HCT116 (cell line): ENCODE measurements around the gene SCNN1B. TPM values are rescaled to one million over a fixed set of nuclear protein-coding genes. Genes with fewer than 3 reads are reported as not detected.

Experiments
- ATAC-seq: fragments of 200-7000 bp; cut with Tn5 transposase; 2 replicates; pipeline ENCODE4 v1.9.1; 2020; ENCODE audit warnings: mild to moderate bottlenecking, moderate library complexity
- BruUV-seq: library from RNA; stranded (reverse); fragments of 400-500 nt; replicated peaks from 2 replicates; lab custom pipeline; 2021; lab: Mats Ljungman, UMichigan
- CTCF ChIA-PET: fragments of 300-600 bp; sonication (Branson Sonifier 250); formaldehyde crosslinking; loops from one replicate; lab custom pipeline; 2021; ENCODE audit warnings: antibody characterized with exemption; lab: Charles Lee
- POLR2A ChIA-PET: fragments of 300-600, 350-600 bp; sonication (Branson Sonifier 250); formaldehyde crosslinking; loops from one replicate; lab custom pipeline; 2021; ENCODE audit warnings: antibody characterized with exemption; lab: Charles Lee
- RAD21 ChIA-PET, 2 experiments: fragments of 300-600 bp; sonication (Branson Sonifier 250); formaldehyde crosslinking; loops; one replicate each; lab custom pipeline; 2023; ENCODE audit warnings: low total read pairs in 2 of 2; ENCODE audit not compliant: uncharacterized antibody in 2 of 2, unreplicated experiment in 2 of 2, low non-redundant PET in 1 of 2; lab: Charles Lee
- DNase-seq: peaks from one replicate; pipeline ENCODE4 v3.0.0-alpha.2; 2010; ENCODE audit warnings: low read depth, low spot score
- H2AFZ ChIP-seq: fragments of 200-600 bp; shearing (Covaris generic), sonication (generic); 2 replicates; pipeline ENCODE4 v1.6.1; 2017; ENCODE audit warnings: low read depth, mixed run types, mixed read lengths, antibody characterized with exemption, low read length; ENCODE audit not compliant: poor library complexity, severe bottlenecking
- H3K27ac ChIP-seq: 2 replicates; pipeline ENCODE4 v1.5.1; 2012; ENCODE audit warnings: low read depth, low read length
- H3K27me3 ChIP-seq: fragments of 200-600 bp; sonication (generic); 2 replicates; pipeline ENCODE4 v1.6.1; 2016; ENCODE audit warnings: mixed run types, low read length, mixed read lengths; ENCODE audit not compliant: insufficient read depth
- H3K36me3 ChIP-seq, 2 experiments: fragments of 200-500 bp in 1 of 2; fragments of 200-600 bp in 1 of 2; sonication (Bioruptor generic) in 1 of 2; sonication (generic) in 1 of 2; 2 replicates each; pipeline versions ENCODE4 v1.5.1 to v1.6.1; 2014 to 2016; ENCODE audit warnings: low read length in 2 of 2, inconsistent platforms in 1 of 2, mixed read lengths in 1 of 2, mixed run types in 1 of 2; ENCODE audit not compliant: insufficient read depth in 2 of 2, control insufficient read depth in 1 of 2
- H3K4me1 ChIP-seq, 2 experiments: fragments of 200-600 bp in 1 of 2; sonication (generic) in 1 of 2; 2 replicates each; pipeline versions ENCODE4 v1.5.1 to v1.6.1; 2012 to 2017; ENCODE audit warnings: low read length in 2 of 2, inconsistent platforms in 1 of 2, mild to moderate bottlenecking in 1 of 2, mixed read lengths in 1 of 2, mixed run types in 1 of 2, moderate library complexity in 1 of 2; ENCODE audit not compliant: insufficient read depth in 2 of 2, control insufficient read depth in 1 of 2
- H3K4me2 ChIP-seq: fragments of 200-600 bp; sonication (generic); 2 replicates; pipeline ENCODE4 v1.6.1; 2017; ENCODE audit warnings: mixed run types, low read length, mixed read lengths
- H3K4me3 ChIP-seq, 2 experiments: fragments of 200-600 bp in 1 of 2; sonication (generic) in 1 of 2; replicated peaks in 1 of 2; 2 replicates each; pipeline ENCODE4 v1.5.1; 2011 to 2016; ENCODE audit warnings: low read length in 2 of 2, control low read depth in 1 of 2, low read depth in 1 of 2, mild to moderate bottlenecking in 1 of 2, mixed read lengths in 1 of 2, mixed run types in 1 of 2
- H3K79me2 ChIP-seq: fragments of 200-600 bp; sonication (generic); 2 replicates; pipeline ENCODE4 v1.6.1; 2017; ENCODE audit warnings: mild to moderate bottlenecking, mixed run types, low read length, moderate library complexity, mixed read lengths; ENCODE audit not compliant: insufficient read depth
- H3K9ac ChIP-seq: fragments of 200-600 bp; sonication (generic); 2 replicates; pipeline ENCODE4 v1.6.1; 2016; ENCODE audit warnings: low read length, mixed read lengths
- H3K9me2 ChIP-seq: fragments of 200-600 bp; sonication (generic), shearing (Covaris generic); 2 replicates; pipeline ENCODE4 v1.6.1; 2017; ENCODE audit warnings: mixed run types, mild to moderate bottlenecking, moderate library complexity; ENCODE audit not compliant: insufficient read depth
- H3K9me3 ChIP-seq, 2 experiments: fragments of 200-500 bp in 1 of 2; fragments of 200-600 bp in 1 of 2; sonication (Bioruptor generic) in 1 of 2; sonication (generic) in 1 of 2; 2 replicates each; pipeline ENCODE4 v1.6.1; 2014 to 2017; ENCODE audit warnings: low read length in 2 of 2, mixed read lengths in 2 of 2, inconsistent platforms in 1 of 2, low read depth in 1 of 2, mild to moderate bottlenecking in 1 of 2, mixed run types in 1 of 2, moderate library complexity in 1 of 2; ENCODE audit not compliant: control insufficient read depth in 1 of 2, insufficient read depth in 1 of 2
- H4K20me1 ChIP-seq: fragments of 200-600 bp; sonication (generic), shearing (Covaris generic); 2 replicates; pipeline ENCODE4 v1.6.1; 2017; ENCODE audit warnings: mixed run types, mild to moderate bottlenecking, moderate library complexity; ENCODE audit not compliant: insufficient read depth
- ATF3 ChIP-seq: IDR thresholded peaks from 2 replicates; pipeline ENCODE4 v1.6.1; 2012
- CBX3 ChIP-seq: IDR thresholded peaks from 2 replicates; pipeline ENCODE4 v1.6.1; 2012; ENCODE audit warnings: low read depth
- CEBPB ChIP-seq: IDR thresholded peaks from 2 replicates; pipeline ENCODE4 v1.6.1; 2012; ENCODE audit warnings: low read depth
- CTCF ChIP-seq, 3 experiments: fragments of 200-600 bp in 1 of 3; sonication (generic) in 1 of 3; IDR thresholded peaks in 2 of 3; conservative IDR thresholded peaks in 1 of 3; 2 replicates each; pipeline ENCODE4 v1.5.1; 2012 to 2017; ENCODE audit warnings: low read depth in 2 of 3, low read length in 2 of 3, antibody characterized with exemption in 1 of 3, borderline replicate concordance in 1 of 3, control low read depth in 1 of 3, mild to moderate bottlenecking in 1 of 3, mixed read lengths in 1 of 3, mixed run types in 1 of 3, moderate library complexity in 1 of 3; ENCODE audit not compliant: insufficient read depth in 1 of 3
- EGR1 ChIP-seq: IDR thresholded peaks from 2 replicates; pipeline ENCODE4 v1.6.1; 2012; ENCODE audit warnings: low read depth
- ELF1 ChIP-seq: IDR thresholded peaks from 2 replicates; pipeline ENCODE4 v1.6.1; 2012; ENCODE audit warnings: low read depth, borderline replicate concordance
- EZH2phosphoT487 ChIP-seq: fragments of 200-600 bp; IDR thresholded peaks from 2 replicates; pipeline ENCODE4 v1.6.1; 2018; ENCODE audit warnings: antibody characterized with exemption, borderline replicate concordance
- FOSL1 ChIP-seq: IDR thresholded peaks from 2 replicates; pipeline ENCODE4 v1.6.1; 2012; ENCODE audit warnings: low read depth
- JUND ChIP-seq: IDR thresholded peaks from 2 replicates; pipeline ENCODE4 v1.6.1; 2012
- POLR2A ChIP-seq: IDR thresholded peaks from 2 replicates; pipeline ENCODE4 v1.7.0; 2011; ENCODE audit warnings: borderline replicate concordance; ENCODE audit not compliant: insufficient read depth, insufficient read length; ENCODE audit errors: extremely low read depth
- POLR2AphosphoS5 ChIP-seq: IDR thresholded peaks from 2 replicates; pipeline ENCODE4 v1.6.1; 2011; ENCODE audit warnings: mild to moderate bottlenecking, low read depth, low read length, moderate library complexity
- RAD21 ChIP-seq: IDR thresholded peaks from 2 replicates; pipeline ENCODE4 v1.6.1; 2012; ENCODE audit warnings: low read depth, mild to moderate bottlenecking
- SIN3A ChIP-seq: IDR thresholded peaks from 2 replicates; pipeline ENCODE4 v1.6.1; 2012; ENCODE audit warnings: low read depth
- SP1 ChIP-seq: IDR thresholded peaks from 2 replicates; pipeline ENCODE4 v1.6.1; 2012; ENCODE audit warnings: low read depth
- SRF ChIP-seq: IDR thresholded peaks from 2 replicates; pipeline ENCODE4 v1.6.1; 2012; ENCODE audit warnings: low read depth
- ZFX ChIP-seq: fragments of 450-650 bp; IDR thresholded peaks from 2 replicates; pipeline ENCODE4 v1.6.1; 2017
- intact Hi-C: fragments of 100-400 bp; cut with micrococcal nuclease; formaldehyde crosslinking; loops from 2 replicates; pipeline ENCODE4 v1.10.0; 2022
- total RNA-seq: library from RNA; stranded (reverse); gene quantifications from one replicate; pipeline ENCODE4 v1.2.1, GENCODE V29; 2021; ENCODE audit not compliant: unreplicated experiment

The SCNN1B gene
- total RNA-seq, 1 experiment from 2014 or later, result 0.37 TPM

GRCh38 chr16:23357761-23358290, 55.7 kb downstream of the SCNN1B start:
- BruUV-seq, result no TSS peak
- ChIA-PET RAD21 (no interaction called here), CTCF (no interaction called here), POLR2A (no interaction called here)
- Histone ChIP-seq H3K4me1 (no peaks in the 10 kb centered on the region), H2AFZ (no peak overlapping the region), H3K79me2 (no peaks in the 10 kb centered on the region), H3K9me3 (no peaks in the 10 kb centered on the region), H3K27me3 (no peaks in the 10 kb centered on the region), H3K27ac (no peak overlapping the region), H3K4me3 (no peak overlapping the region), H3K9ac (no peak overlapping the region), H3K36me3 (no peaks in the 10 kb centered on the region), H4K20me1 (no peaks in the 10 kb centered on the region), H3K4me2 (no peak overlapping the region), H3K9me2 (no peaks in the 10 kb centered on the region)
- no peak for TF ChIP-seq ATF3
- TF ChIP-seq CTCF (IDR thresholded peaks at IDR 0.05 in 2 of 3, conservative IDR thresholded peaks at IDR 0.05 in 1 of 3; ENCODE audit: borderline replicate concordance in 1 of 3, insufficient read depth in 1 of 3, low read depth in 2 of 3, low read length in 2 of 3), result no peak
- TF ChIP-seq SRF, result no peak
- TF ChIP-seq ELF1, result no peak
- no peak for TF ChIP-seq RAD21
- TF ChIP-seq JUND, result no peak
- ATAC-seq (no peak), DNase-seq (no peak)
- intact Hi-C loops, result no loop called here

- ChIA-PET CTCF (no interaction called here), POLR2A (no interaction called here), RAD21 (no interaction called here)
- Histone ChIP-seq H3K4me1 (no peaks in the 10 kb centered on the region), H3K36me3 (no peaks in the 10 kb centered on the region), H3K9me2 (no peaks in the 10 kb centered on the region), H3K27me3 (no peaks in the 10 kb centered on the region), H4K20me1 (no peaks in the 10 kb centered on the region), H3K9me3 (no peaks in the 10 kb centered on the region), H3K79me2 (no peaks in the 10 kb centered on the region), H3K9ac (no peak overlapping the region), H3K27ac (no peak overlapping the region), H3K4me3 (no peak overlapping the region), H2AFZ (no peak overlapping the region), H3K4me2 (no peak overlapping the region)
- BruUV-seq, result no TSS peak
- ATAC-seq (no peak), DNase-seq (no peak)
- intact Hi-C loops, result no loop called here
- TF ChIP-seq CTCF (IDR thresholded peaks at IDR 0.05 in 2 of 3, conservative IDR thresholded peaks at IDR 0.05 in 1 of 3; ENCODE audit: borderline replicate concordance in 1 of 3, insufficient read depth in 1 of 3, low read depth in 2 of 3, low read length in 2 of 3), result no peak
- TF ChIP-seq RAD21, result no peak
- no peak for TF ChIP-seq CBX3
- no peak for TF ChIP-seq EGR1
- TF ChIP-seq POLR2A, result no peak
- TF ChIP-seq POLR2AphosphoS5, result no peak
- TF ChIP-seq SIN3A, result no peak
- no peak for TF ChIP-seq SP1
- TF ChIP-seq FOSL1, result no peak
- TF ChIP-seq ELF1, result no peak
- no peak for TF ChIP-seq ZFX
- no peak for TF ChIP-seq CEBPB
- no peak for TF ChIP-seq EZH2phosphoT487
Measured at GRCh38 chr16:23359092-23359760, 57.1 kb downstream of the SCNN1B start.
